H9 (cell line): ENCODE data around the gene XRCC2. TPM values are rescaled to one million over a fixed set of nuclear protein-coding genes. Genes with fewer than 3 reads are reported as not detected.

ENCODE experiments used
- DNase-seq: peaks from one replicate; pipeline ENCODE4 v3.0.0-alpha.2; 2017
- H2AFZ ChIP-seq: one replicate; pipeline ENCODE4 v1.6.1; 2013; ENCODE audit warnings: mild to moderate bottlenecking, low read length, control low read depth, moderate library complexity
- H2AK5ac ChIP-seq: 2 replicates; pipeline ENCODE4 v1.6.1; 2013; ENCODE audit warnings: low read length, control low read depth, mixed read lengths; ENCODE audit not compliant: insufficient read length
- H2BK120ac ChIP-seq: one replicate; pipeline ENCODE4 v1.6.1; 2013; ENCODE audit warnings: low read depth, mild to moderate bottlenecking, low read length, control low read depth, inconsistent platforms; ENCODE audit not compliant: poor library complexity, severe bottlenecking
- H2BK12ac ChIP-seq: 2 replicates; pipeline ENCODE4 v1.6.1; 2013; ENCODE audit warnings: low read length, control low read depth, mixed read lengths, low read depth; ENCODE audit not compliant: insufficient read length
- H2BK15ac ChIP-seq: 2 replicates; pipeline ENCODE4 v1.6.1; 2013; ENCODE audit warnings: low read depth, low read length, control low read depth
- H2BK20ac ChIP-seq: one replicate; pipeline ENCODE4 v1.6.1; 2013; ENCODE audit warnings: low read depth, mild to moderate bottlenecking, low read length, control low read depth, inconsistent platforms; ENCODE audit not compliant: poor library complexity, severe bottlenecking
- H2BK5ac ChIP-seq: 2 replicates; pipeline ENCODE4 v1.6.1; 2013; ENCODE audit warnings: low read length, control low read depth, mixed read lengths; ENCODE audit not compliant: insufficient read length
- H3K14ac ChIP-seq: 2 replicates; pipeline ENCODE4 v1.6.1; 2013; ENCODE audit warnings: low read length, control low read depth; ENCODE audit not compliant: insufficient read depth
- H3K18ac ChIP-seq: 2 replicates; pipeline ENCODE4 v1.6.1; 2013; ENCODE audit warnings: low read depth, mild to moderate bottlenecking, mixed read lengths, low read length, control low read depth; ENCODE audit not compliant: insufficient read length
- H3K23ac ChIP-seq: 2 replicates; pipeline ENCODE4 v1.6.1; 2013; ENCODE audit warnings: low read length, control low read depth, mixed read lengths, low read depth; ENCODE audit not compliant: insufficient read length
- H3K23me2 ChIP-seq: 2 replicates; pipeline ENCODE4 v1.6.1; 2013; ENCODE audit warnings: low read depth, mild to moderate bottlenecking, mixed read lengths, low read length, control low read depth; ENCODE audit not compliant: insufficient read length, poor library complexity, severe bottlenecking
- H3K27ac ChIP-seq: 2 replicates; pipeline ENCODE4 v1.5.1; 2013; ENCODE audit warnings: low read length, control low read depth, mixed read lengths, low read depth; ENCODE audit not compliant: insufficient read length
- H3K27me3 ChIP-seq: 2 replicates; pipeline ENCODE4 v1.6.1; 2013; ENCODE audit warnings: low read length, control low read depth, inconsistent platforms; ENCODE audit not compliant: insufficient read depth
- H3K4ac ChIP-seq: 2 replicates; pipeline ENCODE4 v1.6.1; 2013; ENCODE audit warnings: low read depth, mild to moderate bottlenecking, control low read depth, inconsistent platforms, low read length, moderate library complexity
- H3K4me1 ChIP-seq: 2 replicates; pipeline ENCODE4 v1.6.1; 2013; ENCODE audit warnings: low read length, control low read depth, inconsistent platforms; ENCODE audit not compliant: insufficient read depth
- H3K4me2 ChIP-seq: 2 replicates; pipeline ENCODE4 v1.6.1; 2013; ENCODE audit warnings: low read length, control low read depth, mixed read lengths; ENCODE audit not compliant: insufficient read length, insufficient read depth
- H3K56ac ChIP-seq: 2 replicates; pipeline ENCODE4 v1.6.1; 2013; ENCODE audit warnings: low read depth, mild to moderate bottlenecking, mixed read lengths, low read length, control low read depth; ENCODE audit not compliant: insufficient read length
- H3K79me1 ChIP-seq: 2 replicates; pipeline ENCODE4 v1.6.1; 2013; ENCODE audit warnings: low read depth, mild to moderate bottlenecking, moderate library complexity, low read length, control low read depth, inconsistent platforms; ENCODE audit not compliant: insufficient read depth, poor library complexity, severe bottlenecking
- H3K79me2 ChIP-seq: 2 replicates; pipeline ENCODE4 v1.6.1; 2013; ENCODE audit warnings: low read length, control low read depth, inconsistent platforms; ENCODE audit not compliant: insufficient read depth
- H3K9ac ChIP-seq: 2 replicates; pipeline ENCODE4 v1.6.1; 2013; ENCODE audit warnings: low read length, control low read depth, mixed read lengths; ENCODE audit not compliant: insufficient read length; ENCODE audit errors: extremely low read depth
- H3K9me3 ChIP-seq: one replicate; pipeline ENCODE4 v1.6.1; 2013; ENCODE audit warnings: low read depth, low read length, inconsistent platforms; ENCODE audit not compliant: control insufficient read depth
- H3T11ph ChIP-seq: one replicate; pipeline ENCODE4 v1.6.1; 2013; ENCODE audit warnings: mild to moderate bottlenecking, low read length, control low read depth, inconsistent platforms
- H4K20me1 ChIP-seq: one replicate; pipeline ENCODE4 v1.6.1; 2013; ENCODE audit not compliant: control insufficient read depth, insufficient read length, insufficient read depth
- H4K5ac ChIP-seq: 2 replicates; pipeline ENCODE4 v1.6.1; 2013; ENCODE audit warnings: low read depth, mild to moderate bottlenecking, mixed read lengths, low read length, control low read depth; ENCODE audit not compliant: insufficient read length
- H4K8ac ChIP-seq: replicated peaks from 2 replicates; pipeline ENCODE4 v1.6.1; 2013; ENCODE audit warnings: low read length, control low read depth, mixed read lengths, low read depth; ENCODE audit not compliant: insufficient read length
- H4K91ac ChIP-seq: 2 replicates; pipeline ENCODE4 v1.6.1; 2013; ENCODE audit warnings: low read depth, mild to moderate bottlenecking, moderate library complexity, mixed read lengths, low read length, control low read depth; ENCODE audit not compliant: insufficient read length
- H3K27ac Mint-ChIP-seq, 3 experiments: 2 replicates in 2 of 3; 3 replicates in 1 of 3; pipeline ENCODE4 v1.8.0; 2020 to 2021; ENCODE audit warnings: mixed read lengths in 3 of 3, mild to moderate bottlenecking in 1 of 3, moderate library complexity in 1 of 3
- H3K27me3 Mint-ChIP-seq: 2 replicates; pipeline ENCODE4 v1.8.0; 2021; ENCODE audit warnings: low read depth, mild to moderate bottlenecking, moderate library complexity, mixed read lengths
- H3K36me3 Mint-ChIP-seq, 3 experiments: 2 replicates in 2 of 3; 3 replicates in 1 of 3; pipeline ENCODE4 v1.8.0; 2020 to 2021; ENCODE audit warnings: low read depth in 3 of 3, mixed read lengths in 3 of 3; ENCODE audit not compliant: insufficient read depth in 1 of 3
- H3K4me1 Mint-ChIP-seq, 2 experiments: 2 replicates each; pipeline ENCODE4 v1.8.0; 2020; ENCODE audit warnings: mixed read lengths in 2 of 2
- H3K4me3 Mint-ChIP-seq, 2 experiments: 2 replicates in 1 of 2; 3 replicates in 1 of 2; pipeline ENCODE4 v1.8.0; 2020 to 2021; ENCODE audit warnings: mild to moderate bottlenecking in 2 of 2, mixed read lengths in 2 of 2, moderate library complexity in 1 of 2
- H3K9me3 Mint-ChIP-seq, 2 experiments: 2 replicates in 1 of 2; 3 replicates in 1 of 2; pipeline ENCODE4 v1.8.0; 2020; ENCODE audit warnings: mild to moderate bottlenecking in 2 of 2, mixed read lengths in 2 of 2, moderate library complexity in 1 of 2
- WGBS: extraction: QIAGEN DNeasy Blood & Tissue Kit; methylation state at CpG from one replicate; pipeline ENCODE4 v1.1.7; 2013; ENCODE audit warnings: missing lambda C conversion rate, low lambda C conversion rate, mixed read lengths; ENCODE audit not compliant: insufficient read length; ENCODE audit errors: extremely low coverage; 5-methylcytosine and 5-hydroxymethylcytosine counted together
- total RNA-seq: library from RNA; stranded (reverse); gene quantifications from 2 replicates; pipeline ENCODE4 v1.2.1, GENCODE V29; 2021
- TF ChIP-seq, protein P1 (sequence below): fragments of 200-600 bp; sonication (generic); conservative IDR thresholded peaks from 3 replicates; pipeline ENCODE4 v1.8.0; 2021; ENCODE audit warnings: antibody characterized with exemption, mild to moderate bottlenecking

XRCC2 gene
- total RNA-seq, 1 experiment from 2014 or later = 22.8 TPM

DNA sequence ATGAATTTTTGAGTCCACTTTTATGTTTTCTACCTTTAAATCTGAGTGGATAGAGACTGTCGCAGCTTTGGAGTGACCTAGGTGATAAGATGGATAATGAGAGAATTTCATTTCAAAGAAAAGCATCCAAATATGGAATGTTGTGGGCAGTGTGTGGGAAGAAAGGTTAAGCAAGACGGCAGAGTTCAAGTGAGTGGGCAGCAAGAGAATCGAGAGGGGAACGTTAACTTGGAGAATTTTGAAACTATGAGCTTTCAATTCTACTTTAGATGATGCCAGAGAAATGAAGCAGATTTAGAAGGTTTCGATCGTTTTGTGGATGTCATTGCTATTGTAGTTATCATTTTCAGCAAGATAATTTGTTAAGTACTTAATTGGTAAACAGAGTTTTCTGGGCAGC lies 73.0 kb downstream of the XRCC2 start:
- Histone ChIP-seq H2BK12ac (no peak overlapping the region), H3K18ac (no peak overlapping the region), H3K4ac (no peak overlapping the region), H2AFZ (no peak overlapping the region), H3K9me3 (no peaks in the 10 kb centered on the region), H2BK5ac (no peak overlapping the region), H4K5ac (no peak overlapping the region), H3K79me1 (no peaks in the 10 kb centered on the region), H3K56ac (no peak overlapping the region), H3K9ac (no peak overlapping the region), H3K27me3 (no peaks in the 10 kb centered on the region), H4K20me1 (no peaks in the 10 kb centered on the region), H3K79me2 (no peaks in the 10 kb centered on the region), H3K4me1 (no peaks in the 10 kb centered on the region), H2BK120ac (no peak overlapping the region), H2BK20ac (no peak overlapping the region), H2BK15ac (no peak overlapping the region), H2AK5ac (no peak overlapping the region), H3K23ac (no peak overlapping the region), H3K4me2 (no peak overlapping the region), H4K91ac (no peak overlapping the region), H3T11ph (no peak overlapping the region), H3K23me2 (no peaks in the 10 kb centered on the region), H4K8ac (no peak overlapping the region), H3K27ac (no peak overlapping the region), H3K14ac (no peak overlapping the region)
- Mint-ChIP-seq H3K9me3 (no peaks in the 10 kb centered on the region), H3K36me3 (no peaks in the 10 kb centered on the region), H3K27ac (no peak overlapping the region), H3K4me3 (no peak overlapping the region), H3K4me1 (no peaks in the 10 kb centered on the region), H3K27me3 (no peaks in the 10 kb centered on the region)
- TF ChIP-seq, protein P1, sequence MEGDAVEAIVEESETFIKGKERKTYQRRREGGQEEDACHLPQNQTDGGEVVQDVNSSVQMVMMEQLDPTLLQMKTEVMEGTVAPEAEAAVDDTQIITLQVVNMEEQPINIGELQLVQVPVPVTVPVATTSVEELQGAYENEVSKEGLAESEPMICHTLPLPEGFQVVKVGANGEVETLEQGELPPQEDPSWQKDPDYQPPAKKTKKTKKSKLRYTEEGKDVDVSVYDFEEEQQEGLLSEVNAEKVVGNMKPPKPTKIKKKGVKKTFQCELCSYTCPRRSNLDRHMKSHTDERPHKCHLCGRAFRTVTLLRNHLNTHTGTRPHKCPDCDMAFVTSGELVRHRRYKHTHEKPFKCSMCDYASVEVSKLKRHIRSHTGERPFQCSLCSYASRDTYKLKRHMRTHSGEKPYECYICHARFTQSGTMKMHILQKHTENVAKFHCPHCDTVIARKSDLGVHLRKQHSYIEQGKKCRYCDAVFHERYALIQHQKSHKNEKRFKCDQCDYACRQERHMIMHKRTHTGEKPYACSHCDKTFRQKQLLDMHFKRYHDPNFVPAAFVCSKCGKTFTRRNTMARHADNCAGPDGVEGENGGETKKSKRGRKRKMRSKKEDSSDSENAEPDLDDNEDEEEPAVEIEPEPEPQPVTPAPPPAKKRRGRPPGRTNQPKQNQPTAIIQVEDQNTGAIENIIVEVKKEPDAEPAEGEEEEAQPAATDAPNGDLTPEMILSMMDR = no peak
- DNase-seq = no peak
- WGBS = no CpG with 5 or more reads among the region's 6 CpGs
